HG03558 (cell line): Measurements from ENCODE around the gene C11orf86.
"Not testable (repeated sequence)": the region's sequence is repeated elsewhere in the genome, so short reads cannot be mapped to it uniquely, and the experiment has no call there.

Experiments used
- ATAC-seq: cut with Tn5 transposase; IDR thresholded peaks from one replicate; pipeline ENCODE4 v1.9.1; 2021; ENCODE audit warnings: moderate number of reproducible peaks; ENCODE audit not compliant: unreplicated experiment; ENCODE audit errors: extremely low read depth

Gene C11orf86

DNA sequence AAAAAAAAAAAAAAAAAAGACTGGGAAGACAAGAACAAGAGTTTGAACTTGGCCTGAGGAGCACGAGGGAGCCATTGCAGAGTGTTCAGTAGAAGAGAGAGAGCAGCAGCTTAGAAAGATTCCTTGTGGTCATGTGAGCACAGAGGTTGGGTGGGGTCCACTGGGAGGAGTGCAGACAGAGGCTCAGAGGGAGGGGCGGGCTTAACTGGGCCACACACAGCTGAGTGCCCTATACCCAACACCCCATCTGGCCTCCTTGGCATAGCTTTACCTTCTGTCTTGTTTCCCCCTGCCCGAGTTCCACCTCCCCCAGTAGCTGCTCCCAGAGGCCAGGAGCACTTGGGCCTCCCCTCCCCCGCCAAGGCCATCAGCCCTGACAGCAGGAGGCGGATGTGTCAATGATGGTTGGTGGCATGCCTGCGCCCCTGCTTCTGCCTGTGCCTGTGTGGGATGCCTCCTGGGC lies 12.1 kb downstream of the C11orf86 start:
- no peak for ATAC-seq

- no peak for ATAC-seq
Observed at GRCh38 chr11:66987924-66988637, 13.0 kb downstream of the C11orf86 start.

DNA sequence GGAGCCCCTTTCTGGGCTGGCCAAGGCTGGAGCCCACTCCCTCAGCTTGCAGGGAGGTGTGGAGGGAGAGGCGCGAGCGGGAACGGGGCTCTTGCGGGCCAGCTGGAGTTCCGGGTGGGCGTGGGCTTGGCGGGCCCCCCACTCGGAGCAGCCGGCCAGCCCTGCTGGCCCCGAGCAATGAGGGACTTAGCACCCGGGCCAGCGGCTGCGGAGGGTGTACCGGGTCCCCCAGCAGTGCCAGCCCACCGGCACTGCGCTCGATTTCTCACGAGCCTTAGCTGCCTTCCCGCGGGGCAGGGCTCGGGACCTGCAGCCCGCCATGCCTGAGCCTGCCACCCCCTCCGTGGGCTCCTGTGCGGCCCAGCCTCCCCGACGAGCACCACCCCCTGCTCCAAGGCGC lies 13.6 kb downstream of the C11orf86 start:
- ATAC-seq, result not testable (repeated sequence)

- ATAC-seq, result not testable (repeated sequence)
Observed at GRCh38 chr11:66989360-66989759, 14.3 kb downstream of the C11orf86 start.

- no peak for ATAC-seq
Observed at GRCh38 chr11:66992041-66992440, 16.9 kb downstream of the C11orf86 start.

DNA sequence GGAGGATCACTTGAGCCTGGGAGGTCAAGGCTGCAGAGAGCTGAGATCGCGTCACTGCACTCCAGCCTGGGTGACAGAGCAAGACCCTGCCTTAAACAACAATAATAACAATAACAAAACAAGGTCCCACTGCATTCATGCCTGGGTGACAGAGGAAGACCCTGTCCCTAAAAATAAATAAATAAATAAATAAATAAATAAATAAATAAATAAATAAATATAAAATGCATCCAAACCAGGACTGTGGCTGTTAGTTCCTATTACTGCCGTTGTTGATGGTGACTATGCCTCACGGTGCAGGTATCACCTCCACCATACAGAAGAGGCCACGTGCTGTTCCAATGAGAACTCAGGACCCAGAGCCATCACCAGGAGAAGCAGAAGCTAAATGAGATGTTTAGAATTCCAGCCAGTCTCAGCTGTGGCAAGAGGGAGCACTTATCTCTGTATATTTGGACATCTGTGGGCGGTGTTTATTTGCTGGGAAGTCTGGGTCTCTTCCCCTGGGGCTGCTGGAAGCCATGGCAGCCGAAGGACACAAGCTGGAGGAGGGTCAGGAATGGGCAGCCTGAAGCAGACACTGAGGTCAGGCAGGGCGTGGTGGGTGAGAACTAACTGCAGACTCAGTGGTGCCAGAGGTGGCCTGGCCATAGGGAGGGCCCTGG lies 21.6 kb downstream of the C11orf86 start:
- no peak for ATAC-seq

DNA sequence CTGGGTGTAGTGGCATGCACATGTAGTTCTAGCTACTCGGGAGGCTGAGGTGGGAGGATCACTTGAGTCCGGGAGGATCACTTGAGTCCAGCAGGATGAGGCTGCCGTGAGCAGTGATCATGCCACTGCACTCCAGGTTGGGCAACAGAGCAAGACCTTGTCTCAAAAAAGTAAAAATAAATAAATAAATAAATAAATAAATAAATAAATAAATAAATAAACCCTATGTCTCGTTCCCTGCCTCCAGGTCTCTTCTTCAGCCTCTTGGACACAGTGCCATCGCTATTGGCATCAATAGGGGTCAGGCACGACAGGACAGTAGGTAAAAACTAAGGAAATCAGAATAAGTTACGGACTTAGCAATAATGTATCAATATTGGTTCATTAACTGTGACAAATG lies 24.5 kb downstream of the C11orf86 start:
- ATAC-seq, result no peak

DNA sequence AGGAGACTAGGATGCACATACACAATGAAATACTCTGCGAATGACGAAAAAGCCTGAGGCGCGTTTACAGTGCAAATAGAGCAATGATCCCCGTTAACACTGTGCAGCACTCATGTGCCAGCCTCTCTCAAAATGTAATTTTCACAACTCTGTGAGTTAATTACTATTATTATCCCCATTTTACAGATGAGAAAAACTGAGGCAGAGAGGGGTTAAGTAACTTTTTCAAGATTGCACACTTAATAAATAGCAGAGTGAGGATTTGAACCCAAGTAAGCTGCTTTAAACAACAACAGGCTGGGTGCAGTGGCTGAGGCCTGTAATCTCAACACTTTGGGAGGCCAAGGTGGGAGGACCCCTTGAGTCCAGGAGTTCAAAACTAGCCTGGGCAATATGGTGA lies 26.2 kb downstream of the C11orf86 start:
- ATAC-seq, result no peak

DNA sequence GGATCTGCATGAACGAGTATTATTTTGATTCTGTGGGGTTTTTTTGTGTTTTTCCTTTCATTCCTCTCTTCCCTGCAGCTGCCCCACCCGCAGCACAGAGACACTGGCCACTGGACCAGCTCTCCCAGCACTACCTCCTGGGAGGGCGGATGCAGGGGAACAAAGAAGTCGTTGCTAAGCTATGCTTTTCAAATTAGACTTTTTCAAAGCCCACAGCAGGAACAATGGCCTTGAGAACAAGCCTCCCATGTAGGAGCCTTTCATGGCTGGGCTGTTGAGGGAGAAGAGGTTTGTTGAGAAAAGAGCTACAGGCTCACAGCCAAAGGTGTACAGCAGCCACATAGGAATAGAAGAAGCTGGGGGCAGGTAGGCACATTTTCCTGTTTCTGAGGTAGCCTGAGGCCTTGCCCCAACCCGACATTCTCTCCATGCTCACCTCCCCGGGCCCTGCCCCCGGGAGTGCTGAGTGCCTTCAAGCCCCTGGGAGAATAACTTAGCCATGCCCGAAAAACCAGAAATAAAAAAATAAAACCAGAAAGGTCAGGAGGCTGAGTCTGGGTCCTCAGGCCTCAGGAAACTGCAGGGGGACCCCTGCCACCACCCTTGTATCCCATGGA lies 27.3 kb downstream of the C11orf86 start:
- ATAC-seq, result no peak

DNA sequence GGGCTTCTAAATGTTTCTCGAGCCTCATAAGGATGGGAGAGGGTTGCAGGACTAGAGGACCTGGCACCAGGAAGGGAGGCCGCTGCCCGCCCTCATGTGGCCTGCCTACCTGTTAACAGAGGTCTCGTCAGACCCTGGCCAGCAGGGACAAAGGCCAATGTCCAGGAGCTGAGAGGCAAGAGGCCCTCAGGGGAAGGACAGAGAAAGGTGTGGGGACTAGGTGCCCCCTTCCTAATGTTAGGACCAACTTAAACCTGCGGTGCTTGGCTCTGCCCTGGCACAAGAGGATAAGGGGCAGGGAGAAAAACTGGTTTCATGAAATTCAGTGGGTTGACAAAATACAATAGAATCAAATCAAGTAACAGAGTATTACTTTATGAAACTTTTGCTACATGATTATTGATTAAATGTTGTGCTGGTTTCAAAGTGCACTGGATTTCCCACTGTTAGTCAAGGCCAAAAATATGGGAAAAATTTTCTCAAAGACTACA lies 27.9 kb downstream of the C11orf86 start:
- ATAC-seq, result no peak

DNA sequence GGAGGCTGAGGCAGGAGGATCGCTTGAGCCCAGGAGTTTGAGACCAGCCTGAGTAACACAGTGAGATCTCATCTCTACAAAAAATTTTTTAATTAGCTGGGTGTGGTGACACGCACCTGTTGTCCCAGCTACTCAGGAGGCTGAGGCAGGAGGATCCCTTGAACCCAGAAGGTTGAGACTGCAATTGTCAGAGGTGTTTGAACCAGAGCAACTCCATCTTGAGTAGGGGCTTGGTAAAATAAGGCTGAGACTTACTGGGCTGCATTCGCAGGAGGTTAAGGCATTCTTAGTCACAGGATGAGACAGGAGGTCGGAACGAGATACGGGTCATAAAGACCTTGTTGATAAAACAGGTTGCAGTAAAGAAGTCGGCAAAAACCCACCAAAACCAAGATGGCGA lies 30.1 kb downstream of the C11orf86 start:
- not testable (repeated sequence) for ATAC-seq

GRCh38 chr11:67006029-67006884 lies 31.2 kb downstream of the C11orf86 start:
- no peak for ATAC-seq

GRCh38 chr11:67007126-67007525 lies 32.0 kb downstream of the C11orf86 start:
- ATAC-seq, result no peak

DNA sequence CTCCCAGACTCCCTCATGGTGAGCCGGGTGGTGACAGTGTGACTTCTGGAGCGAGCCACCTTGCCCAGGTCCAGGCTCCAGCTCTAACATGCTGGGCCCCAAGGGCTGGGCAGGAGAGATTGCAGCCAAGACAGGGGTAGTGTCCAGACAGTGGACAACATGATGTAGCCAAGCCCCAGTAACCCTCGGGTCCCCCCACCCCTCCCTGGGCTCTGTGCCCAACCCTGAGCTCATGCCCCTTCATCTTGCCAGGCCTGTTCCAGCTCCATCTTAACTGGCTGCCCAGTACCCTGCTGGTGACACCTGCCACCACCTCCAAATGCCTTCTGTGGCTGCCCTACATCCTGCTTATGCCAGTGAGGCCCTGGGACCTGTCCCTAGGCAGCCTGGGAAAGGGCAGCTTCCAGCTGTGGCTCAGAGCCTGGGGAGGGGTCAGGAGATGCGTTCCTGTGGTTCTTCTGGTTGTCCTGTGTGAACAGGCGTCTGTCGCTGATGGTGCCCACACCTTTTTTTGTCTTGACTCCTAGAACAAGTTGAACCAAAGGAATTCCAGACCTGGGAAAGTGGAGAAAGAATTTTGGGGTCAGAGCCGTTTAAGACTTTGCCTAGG lies 35.3 kb downstream of the C11orf86 start:
- ATAC-seq, result no peak

GRCh38 chr11:67013511-67014045 lies 38.5 kb downstream of the C11orf86 start:
- no peak for ATAC-seq

GRCh38 chr11:67014343-67014742 lies 39.2 kb downstream of the C11orf86 start:
- ATAC-seq, result no peak

DNA sequence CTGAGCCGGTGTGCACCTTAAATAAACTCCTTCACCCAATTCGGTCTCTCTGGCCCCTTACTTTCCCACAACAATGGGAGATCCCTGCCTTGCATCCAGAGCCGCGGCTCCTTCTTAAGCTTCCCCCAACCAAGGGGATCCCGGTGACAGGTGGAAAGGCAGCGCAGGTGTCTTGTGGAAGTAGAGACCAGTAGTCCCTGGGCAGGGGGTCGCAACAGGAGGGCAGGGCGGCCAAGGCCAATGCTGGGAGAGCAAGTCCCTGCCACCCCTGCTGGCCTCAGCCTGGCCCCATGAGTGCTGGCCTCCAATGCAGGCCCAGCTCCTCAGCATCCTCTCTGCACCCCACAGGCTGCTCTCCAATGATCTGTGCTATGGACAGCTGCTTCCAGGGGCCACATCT lies 39.9 kb downstream of the C11orf86 start:
- no peak for ATAC-seq

DNA sequence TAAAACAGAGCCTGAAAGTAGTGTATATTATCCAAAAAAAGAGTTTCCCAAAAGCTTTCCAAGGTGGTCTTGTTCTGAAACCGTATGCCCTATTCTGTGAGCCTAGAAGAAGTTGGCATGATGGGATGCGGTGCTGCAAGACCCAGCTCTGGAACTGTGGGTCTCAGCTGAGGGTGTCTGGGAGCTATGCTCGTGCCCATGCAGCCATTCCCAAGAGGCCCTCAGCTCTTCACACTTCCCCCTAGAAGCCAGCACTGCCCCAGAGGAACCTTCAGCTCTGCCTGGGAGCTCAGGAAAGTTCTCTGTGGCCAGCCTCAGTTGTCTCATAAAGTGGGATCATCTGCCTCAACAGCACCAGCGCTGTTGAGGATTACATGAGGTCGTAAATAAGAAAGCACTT lies 41.4 kb downstream of the C11orf86 start:
- no peak for ATAC-seq

DNA sequence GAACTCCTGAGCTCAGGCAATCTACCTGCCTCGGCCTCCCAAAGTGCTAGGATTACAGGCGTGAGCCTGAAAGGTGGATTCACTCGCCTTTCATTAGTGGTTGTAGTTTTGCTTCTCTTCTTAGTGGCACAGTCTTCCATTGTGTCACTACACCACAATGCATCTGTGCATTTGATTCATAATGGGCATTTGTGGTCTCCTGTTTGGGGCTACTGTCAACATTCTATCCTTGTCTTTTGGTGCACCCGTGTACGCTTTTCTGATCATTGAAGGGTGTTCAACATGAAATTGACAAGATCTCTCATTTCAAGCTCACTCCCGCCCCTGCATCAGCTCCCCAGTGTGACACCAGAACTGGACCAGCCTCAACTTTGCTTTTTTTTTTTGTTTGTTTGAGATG lies 45.8 kb downstream of the C11orf86 start:
- no peak for ATAC-seq
